Measurements from ENCODE around the gene SLIT3. TPM values are rescaled to one million over a fixed set of nuclear protein-coding genes. Genes with fewer than 3 reads are reported as not detected.

The SLIT3 gene
- total and polyA plus RNA-seq, 2 donors (not counting 3 experiments of a cell fraction or from before 2014, with no cell fraction given) = 0.90 to 1.0 TPM

DNA sequence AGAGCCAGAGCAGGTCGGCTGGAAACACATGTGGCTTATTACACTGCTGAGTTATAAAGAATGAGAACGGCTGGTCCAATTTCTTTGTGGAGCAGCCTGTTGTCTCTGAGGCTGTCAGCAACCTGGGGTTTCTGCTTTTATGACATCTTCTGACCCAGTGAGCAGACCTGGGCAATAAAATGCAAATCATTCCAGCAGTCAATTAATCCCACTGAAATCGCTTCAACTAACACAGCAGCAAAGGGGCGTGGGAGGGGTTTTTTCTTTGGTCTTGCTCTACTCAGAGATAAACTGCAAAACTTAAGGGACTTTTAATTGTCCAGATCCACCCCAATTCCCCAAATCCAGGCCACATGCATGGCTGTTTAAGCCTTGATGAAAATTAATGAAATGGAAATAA, 215.7 kb downstream of the SLIT3 start:
- H3K4me1 ChIP-seq (ENCODE audit: control insufficient read depth, extremely low read depth, insufficient read depth, low read length) = no peaks in the 10 kb centered on the region
- ChIA-PET POLR2A (no interaction called here), CTCF (no interaction called here)
- H3K36me3 ChIP-seq (ENCODE audit: control insufficient read depth in 2 of 2, extremely low read depth in 1 of 2, insufficient read depth in 2 of 2, low read length in 2 of 2) = no peaks in the 10 kb centered on the region
- H2AFZ ChIP-seq (ENCODE audit: low read depth, low read length) = no peak overlapping the region
- H3K4me3 ChIP-seq (replicated peaks in 1 of 3; ENCODE audit: insufficient read depth in 1 of 3, low read depth in 1 of 3, low read length in 3 of 3) = no peak overlapping the region
- no peaks in the 10 kb centered on the region for H3K9me3 ChIP-seq (replicated peaks; ENCODE audit: control insufficient read depth, insufficient read depth, low read length)
- no TSS peak for BruUV-seq (replicated peaks)
- dilution Hi-C loops (cut with MboI; ENCODE audit: extremely low pct_ligation_motif_present, low sequenced_read_pairs) = no loop called here
- H3K9me1 ChIP-seq (replicated peaks; ENCODE audit: control insufficient read depth, extremely low read depth, insufficient read depth, low read length) = no peaks in the 10 kb centered on the region
- no peaks in the 10 kb centered on the region for H3K79me2 ChIP-seq (ENCODE audit: control insufficient read depth, insufficient read depth, low read length)
- intact Hi-C loops (cut with micrococcal nuclease) = no loop called here
- DNase-seq (ENCODE audit: low read depth, low spot score) = no peak
- FAIRE-seq = no peak
- no peaks in the 10 kb centered on the region for H3K27me3 ChIP-seq (ENCODE audit: control insufficient read depth in 2 of 2, insufficient read depth in 2 of 2, low read length in 2 of 2)
- TF ChIP-seq JUN (IDR thresholded peaks at IDR 0.05; ENCODE audit: borderline replicate concordance, insufficient read depth, insufficient read length, low read depth) (no peak), POLR2AphosphoS5 (IDR thresholded peaks at IDR 0.05; ENCODE audit: insufficient read depth, low read depth, low read length) (no peak), EZH2 (IDR thresholded peaks at IDR 0.05; ENCODE audit: borderline replicate concordance, low read depth, low read length, severe bottlenecking) (no peak), MYC (IDR thresholded peaks at IDR 0.05; ENCODE audit: low read depth, low read length) (no peak), FOS (IDR thresholded peaks at IDR 0.05; ENCODE audit: borderline replicate concordance, insufficient read depth, low read length) (no peak)
- TF ChIP-seq, protein P1, sequence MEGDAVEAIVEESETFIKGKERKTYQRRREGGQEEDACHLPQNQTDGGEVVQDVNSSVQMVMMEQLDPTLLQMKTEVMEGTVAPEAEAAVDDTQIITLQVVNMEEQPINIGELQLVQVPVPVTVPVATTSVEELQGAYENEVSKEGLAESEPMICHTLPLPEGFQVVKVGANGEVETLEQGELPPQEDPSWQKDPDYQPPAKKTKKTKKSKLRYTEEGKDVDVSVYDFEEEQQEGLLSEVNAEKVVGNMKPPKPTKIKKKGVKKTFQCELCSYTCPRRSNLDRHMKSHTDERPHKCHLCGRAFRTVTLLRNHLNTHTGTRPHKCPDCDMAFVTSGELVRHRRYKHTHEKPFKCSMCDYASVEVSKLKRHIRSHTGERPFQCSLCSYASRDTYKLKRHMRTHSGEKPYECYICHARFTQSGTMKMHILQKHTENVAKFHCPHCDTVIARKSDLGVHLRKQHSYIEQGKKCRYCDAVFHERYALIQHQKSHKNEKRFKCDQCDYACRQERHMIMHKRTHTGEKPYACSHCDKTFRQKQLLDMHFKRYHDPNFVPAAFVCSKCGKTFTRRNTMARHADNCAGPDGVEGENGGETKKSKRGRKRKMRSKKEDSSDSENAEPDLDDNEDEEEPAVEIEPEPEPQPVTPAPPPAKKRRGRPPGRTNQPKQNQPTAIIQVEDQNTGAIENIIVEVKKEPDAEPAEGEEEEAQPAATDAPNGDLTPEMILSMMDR (IDR thresholded peaks at IDR 0.05; ENCODE audit: extremely low read depth in 1 of 2, insufficient read depth in 1 of 2, low read depth in 1 of 2, low read length in 2 of 2) = no peak
- H3K27ac ChIP-seq (ENCODE audit: insufficient read depth, low read depth, low read length) = no peak overlapping the region
- no peak overlapping the region for H3K4me2 ChIP-seq (ENCODE audit: insufficient read depth, low read length)
- no peak overlapping the region for H3K9ac ChIP-seq (replicated peaks; ENCODE audit: extremely low read depth, insufficient read depth, low read length)
- no peaks in the 10 kb centered on the region for H4K20me1 ChIP-seq (replicated peaks; ENCODE audit: control insufficient read depth, extremely low read depth, insufficient read depth, low read length)

DNA sequence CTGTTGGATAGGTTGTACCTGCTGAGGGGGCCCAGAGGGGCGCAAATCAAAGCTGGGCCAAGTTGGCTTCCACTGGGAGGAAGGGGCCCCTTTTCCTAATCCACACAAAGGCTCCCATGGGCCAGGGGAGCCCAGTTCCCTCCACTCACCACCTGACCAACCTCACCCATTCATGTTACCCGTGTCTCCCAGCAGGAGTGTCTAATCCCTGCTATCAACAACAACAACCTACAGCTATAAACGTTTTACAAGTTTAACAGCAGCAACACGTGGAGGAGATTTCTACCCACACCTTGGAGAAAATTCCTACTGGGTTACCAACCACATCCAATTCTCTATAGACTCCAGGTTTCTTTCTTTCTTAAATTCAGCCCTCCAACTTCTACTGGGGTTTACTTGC, 216.2 kb downstream of the SLIT3 start:
- DNase-seq (ENCODE audit: low read depth, low spot score) (no peak), FAIRE-seq (no peak)
- Histone ChIP-seq H4K20me1 (replicated peaks; ENCODE audit: control insufficient read depth, extremely low read depth, insufficient read depth, low read length) (no peaks in the 10 kb centered on the region), H2AFZ (ENCODE audit: low read depth, low read length) (no peak overlapping the region), H3K9me3 (replicated peaks; ENCODE audit: control insufficient read depth, insufficient read depth, low read length) (no peaks in the 10 kb centered on the region), H3K4me3 (replicated peaks in 1 of 3; ENCODE audit: insufficient read depth in 1 of 3, low read depth in 1 of 3, low read length in 3 of 3) (no peak overlapping the region), H3K9me1 (replicated peaks; ENCODE audit: control insufficient read depth, extremely low read depth, insufficient read depth, low read length) (no peaks in the 10 kb centered on the region), H3K36me3 (ENCODE audit: control insufficient read depth in 2 of 2, extremely low read depth in 1 of 2, insufficient read depth in 2 of 2, low read length in 2 of 2) (no peaks in the 10 kb centered on the region), H3K27me3 (ENCODE audit: control insufficient read depth in 2 of 2, insufficient read depth in 2 of 2, low read length in 2 of 2) (no peaks in the 10 kb centered on the region), H3K9ac (replicated peaks; ENCODE audit: extremely low read depth, insufficient read depth, low read length) (no peak overlapping the region), H3K27ac (ENCODE audit: insufficient read depth, low read depth, low read length) (no peak overlapping the region), H3K4me1 (ENCODE audit: control insufficient read depth, extremely low read depth, insufficient read depth, low read length) (no peaks in the 10 kb centered on the region), H3K4me2 (ENCODE audit: insufficient read depth, low read length) (no peak overlapping the region), H3K79me2 (ENCODE audit: control insufficient read depth, insufficient read depth, low read length) (no peaks in the 10 kb centered on the region)
- CTCF ChIA-PET = no interaction called here
- intact Hi-C loops (cut with micrococcal nuclease) = no loop called here
- POLR2A ChIA-PET = no interaction called here
- dilution Hi-C loops (cut with MboI; ENCODE audit: extremely low pct_ligation_motif_present, low sequenced_read_pairs) = no loop called here
- TF ChIP-seq MYC (IDR thresholded peaks at IDR 0.05; ENCODE audit: low read depth, low read length) (no peak), POLR2A (IDR thresholded peaks at IDR 0.05; ENCODE audit: low read depth, low read length) (no peak)
- no TSS peak for BruUV-seq (replicated peaks)
